Hepatocyte (in vitro differentiated cells): ENCODE results near the gene AVPR1B. TPM values are rescaled to one million over a fixed set of nuclear protein-coding genes. Genes with fewer than 3 reads are reported as not detected.

Experiments
- DNase-seq: peaks from one replicate; pipeline ENCODE4 v3.0.0-alpha.2; 2016; ENCODE audit warnings: low spot score
- H2AFZ ChIP-seq: fragments of 200-600 bp; sonication (generic); 2 replicates; pipeline ENCODE4 v1.6.0; 2016; ENCODE audit warnings: antibody characterized with exemption, mild to moderate bottlenecking
- H3K27ac ChIP-seq: fragments of 200-600 bp; sonication (generic); 2 replicates; pipeline ENCODE4 v1.5.1; 2016; ENCODE audit warnings: mild to moderate bottlenecking
- H3K27me3 ChIP-seq: fragments of 200-600 bp; sonication (generic); 2 replicates; pipeline ENCODE4 v1.6.1; 2016
- H3K36me3 ChIP-seq: fragments of 200-600 bp; sonication (generic); replicated peaks from 2 replicates; pipeline ENCODE4 v1.5.1; 2016; ENCODE audit warnings: low read depth; ENCODE audit not compliant: insufficient read depth
- H3K4me1 ChIP-seq: fragments of 200-600 bp; sonication (generic); 2 replicates; pipeline ENCODE4 v1.5.1; 2016; ENCODE audit warnings: mild to moderate bottlenecking, moderate library complexity; ENCODE audit not compliant: insufficient read depth
- H3K4me2 ChIP-seq: fragments of 200-600 bp; sonication (generic); 2 replicates; pipeline ENCODE4 v1.6.0; 2016
- H3K4me3 ChIP-seq: fragments of 200-600 bp; sonication (generic); 2 replicates; pipeline ENCODE4 v1.5.1; 2016; ENCODE audit warnings: mild to moderate bottlenecking
- H3K79me2 ChIP-seq: fragments of 200-600 bp; sonication (generic); 2 replicates; pipeline ENCODE4 v1.6.0; 2017; ENCODE audit warnings: mild to moderate bottlenecking
- H3K9me2 ChIP-seq: fragments of 200-600 bp; sonication (generic); replicated peaks from 2 replicates; pipeline ENCODE4 v1.6.0; 2017; ENCODE audit warnings: mild to moderate bottlenecking; ENCODE audit not compliant: insufficient read depth
- H3K9me3 ChIP-seq: fragments of 200-600 bp; sonication (generic); 2 replicates; pipeline ENCODE4 v1.5.1; 2016; ENCODE audit warnings: low read depth, mild to moderate bottlenecking
- H4K20me1 ChIP-seq: fragments of 200-600 bp; sonication (generic); 2 replicates; pipeline ENCODE4 v1.6.0; 2016; ENCODE audit warnings: mild to moderate bottlenecking; ENCODE audit not compliant: insufficient read depth, poor library complexity, severe bottlenecking
- CTCF ChIP-seq: fragments of 200-600 bp; sonication (generic); IDR thresholded peaks from 2 replicates; pipeline ENCODE4 v1.5.1; 2016; ENCODE audit warnings: antibody characterized with exemption, mild to moderate bottlenecking; ENCODE audit not compliant: poor library complexity
- EZH2 ChIP-seq: fragments of 200-600 bp; sonication (generic); IDR thresholded peaks from 2 replicates; pipeline ENCODE4 v1.6.1; 2016; ENCODE audit warnings: antibody characterized with exemption, mild to moderate bottlenecking, borderline replicate concordance
- EZH2phosphoT487 ChIP-seq: fragments of 200-600 bp; sonication (generic); IDR thresholded peaks from one replicate; pipeline ENCODE4 v1.6.1; 2018; ENCODE audit warnings: antibody characterized with exemption, mild to moderate bottlenecking, low read depth, moderate library complexity; ENCODE audit not compliant: unreplicated experiment, severe bottlenecking
- WGBS: methylation state at CpG from one replicate; pipeline ENCODE4 v1.1.6; 2016; ENCODE audit warnings: low lambda C conversion rate; ENCODE audit errors: missing lambda C conversion rate; 5-methylcytosine and 5-hydroxymethylcytosine counted together
- polyA plus RNA-seq: library from polyadenylated mRNA; unstranded; fragments of >200 nt; fragmentation: Nextera tagmentation; extraction: Ambion mirVana; gene quantifications from 2 replicates; pipeline ENCODE4 v1.2.1, GENCODE V29; 2016
- total RNA-seq: library from RNA; depleted of rRNA; stranded (reverse); fragments of >200 nt; gene quantifications from 2 replicates; pipeline ENCODE4 v1.2.3, GENCODE V29; 2014

Gene AVPR1B
- total and polyA plus RNA-seq, 2 experiments from 2014 or later = not detected

GRCh38 chr1:206075786-206076755, 41.1 kb downstream of the AVPR1B start:
- Histone ChIP-seq H3K4me1 (no peaks in the 10 kb centered on the region), H2AFZ (no peak overlapping the region), H4K20me1 (no peaks in the 10 kb centered on the region), H3K79me2 (no peaks in the 10 kb centered on the region), H3K27me3 (no peaks in the 10 kb centered on the region), H3K9me3 (no peaks in the 10 kb centered on the region), H3K9me2 (no peaks in the 10 kb centered on the region), H3K4me3 (no peak overlapping the region), H3K4me2 (no peak overlapping the region), H3K36me3 (no peaks in the 10 kb centered on the region), H3K27ac (no peak overlapping the region)
- TF ChIP-seq CTCF = no peak
- no peak for TF ChIP-seq EZH2phosphoT487
- no peak for TF ChIP-seq EZH2
- peak; percentile 29 for DNase-seq
- 79% methylated on average over 11 of the region's 11 CpGs for WGBS

DNA sequence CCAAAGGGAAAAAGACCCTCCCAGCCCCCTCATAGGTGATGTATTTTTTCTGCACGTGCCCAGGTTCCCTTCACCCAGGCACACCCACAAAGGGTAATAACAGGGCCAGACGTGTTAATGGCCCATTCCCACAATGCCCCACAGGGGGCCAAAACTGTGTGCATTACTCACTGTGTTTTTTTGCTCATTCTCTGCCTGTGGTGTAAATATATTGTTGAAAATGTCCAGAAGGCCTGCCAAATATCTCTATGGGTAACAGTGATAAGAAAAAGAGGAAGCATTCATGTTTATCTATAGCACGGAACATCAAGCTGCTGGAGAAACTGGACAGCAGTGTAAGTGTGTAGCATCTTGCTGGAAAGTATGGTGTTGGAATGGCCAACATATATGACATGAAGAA, 42.3 kb downstream of the AVPR1B start:
- Histone ChIP-seq H3K27me3 (no peaks in the 10 kb centered on the region), H3K4me2 (no peak overlapping the region), H3K4me1 (no peaks in the 10 kb centered on the region), H3K9me2 (no peaks in the 10 kb centered on the region), H3K9me3 (no peaks in the 10 kb centered on the region), H2AFZ (no peak overlapping the region), H3K27ac (no peak overlapping the region), H3K79me2 (no peaks in the 10 kb centered on the region), H3K36me3 (no peaks in the 10 kb centered on the region), H3K4me3 (no peak overlapping the region), H4K20me1 (no peaks in the 10 kb centered on the region)
- no peak for DNase-seq
- no peak for TF ChIP-seq CTCF
- TF ChIP-seq EZH2 = no peak
- no peak for TF ChIP-seq EZH2phosphoT487
- whole genome bisulfite sequencing = 40% methylated on average over 3 of the region's 3 CpGs

DNA sequence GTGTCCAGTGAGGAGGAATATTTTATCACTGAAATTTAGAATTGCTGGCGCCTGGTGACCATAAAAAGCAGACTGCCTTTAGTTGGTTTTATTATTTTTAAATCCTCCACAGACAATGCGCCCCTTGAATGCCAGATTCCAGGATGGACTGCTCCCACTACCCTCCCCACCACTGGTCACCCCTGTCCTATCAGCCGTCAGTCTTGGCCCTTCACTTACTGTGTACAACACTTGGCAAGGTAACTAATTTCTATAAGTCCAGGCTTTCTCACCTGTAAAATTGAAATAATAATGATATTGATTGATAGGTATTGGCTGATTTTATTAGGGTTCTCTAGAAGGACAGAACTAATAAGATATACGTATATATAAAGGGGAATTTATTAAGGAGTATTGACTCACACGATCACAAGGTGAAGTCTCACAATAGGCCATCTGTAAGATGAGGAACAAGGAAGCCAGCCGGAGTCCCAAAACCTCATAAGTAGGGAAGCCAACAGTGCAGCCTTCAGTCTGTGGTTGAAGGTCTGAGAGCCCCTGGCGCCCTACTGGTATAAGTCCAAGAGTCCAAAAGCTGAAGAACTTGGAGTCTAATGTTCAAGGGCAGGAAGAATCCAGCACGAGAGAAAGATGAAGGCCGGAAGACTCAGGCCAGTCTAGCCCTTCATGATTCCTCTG, 46.4 kb downstream of the AVPR1B start:
- Histone ChIP-seq H3K4me2 (no peak overlapping the region), H3K27me3 (no peaks in the 10 kb centered on the region), H2AFZ (no peak overlapping the region), H3K36me3 (no peaks in the 10 kb centered on the region), H3K27ac (no peak overlapping the region), H3K4me3 (no peak overlapping the region), H3K79me2 (no peaks in the 10 kb centered on the region), H4K20me1 (no peaks in the 10 kb centered on the region), H3K9me2 (no peaks in the 10 kb centered on the region), H3K4me1 (peaks cover 5% of the 10 kb centered on the region), H3K9me3 (no peaks in the 10 kb centered on the region)
- TF ChIP-seq CTCF = no peak
- no peak for TF ChIP-seq EZH2phosphoT487
- TF ChIP-seq EZH2 = no peak
- WGBS = 94% methylated on average over 9 of the region's 9 CpGs
- no peak for DNase-seq
